GF-D8 (cell line): ENCODE results near the gene TESK2.

Source experiments
- DNase-seq: peaks from one replicate; lab custom pipeline; 2025; lab: John Stamatoyannopoulos, UW

TESK2 gene

DNA sequence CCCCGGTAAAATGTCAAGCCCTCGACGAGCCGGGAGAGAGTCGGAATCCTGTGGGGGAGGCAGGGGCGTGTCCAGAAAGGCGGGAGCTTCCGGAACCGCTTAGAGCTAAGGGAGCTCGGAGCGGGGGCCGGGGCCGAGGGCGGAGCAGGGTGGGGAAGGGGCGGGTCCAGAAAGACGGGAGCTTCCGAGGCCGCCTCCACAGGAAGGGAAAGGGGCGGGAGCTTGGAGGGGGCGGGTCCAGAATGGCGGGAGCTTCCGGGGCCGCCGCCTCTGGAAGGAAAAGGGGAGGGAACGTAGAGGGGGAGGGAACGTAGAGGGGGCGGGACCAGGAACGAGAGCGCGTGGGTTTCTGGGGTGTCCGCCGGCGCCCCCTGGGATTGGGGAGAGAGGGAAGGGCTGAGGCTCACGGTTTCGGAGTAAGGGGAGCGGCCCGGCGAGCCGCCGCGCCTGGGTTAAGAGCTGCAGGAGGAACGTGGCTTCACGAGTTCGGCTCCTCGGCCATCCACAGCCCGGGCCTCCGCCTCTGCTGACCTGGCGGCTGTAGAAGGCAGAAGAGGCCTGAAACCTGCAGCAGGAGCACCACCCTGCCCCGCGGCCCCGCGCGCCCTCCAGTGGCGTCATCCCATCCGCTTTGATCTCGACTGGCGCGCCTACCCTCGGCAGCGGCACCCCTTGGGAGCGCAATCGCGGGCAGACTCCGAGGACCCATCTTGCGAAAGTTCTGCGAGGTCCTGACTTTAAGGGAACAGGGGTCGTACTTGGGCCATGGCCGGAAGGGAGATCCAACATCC lies 187.2 kb downstream of the TESK2 start:
- DNase-seq = peak; percentile 88

DNA sequence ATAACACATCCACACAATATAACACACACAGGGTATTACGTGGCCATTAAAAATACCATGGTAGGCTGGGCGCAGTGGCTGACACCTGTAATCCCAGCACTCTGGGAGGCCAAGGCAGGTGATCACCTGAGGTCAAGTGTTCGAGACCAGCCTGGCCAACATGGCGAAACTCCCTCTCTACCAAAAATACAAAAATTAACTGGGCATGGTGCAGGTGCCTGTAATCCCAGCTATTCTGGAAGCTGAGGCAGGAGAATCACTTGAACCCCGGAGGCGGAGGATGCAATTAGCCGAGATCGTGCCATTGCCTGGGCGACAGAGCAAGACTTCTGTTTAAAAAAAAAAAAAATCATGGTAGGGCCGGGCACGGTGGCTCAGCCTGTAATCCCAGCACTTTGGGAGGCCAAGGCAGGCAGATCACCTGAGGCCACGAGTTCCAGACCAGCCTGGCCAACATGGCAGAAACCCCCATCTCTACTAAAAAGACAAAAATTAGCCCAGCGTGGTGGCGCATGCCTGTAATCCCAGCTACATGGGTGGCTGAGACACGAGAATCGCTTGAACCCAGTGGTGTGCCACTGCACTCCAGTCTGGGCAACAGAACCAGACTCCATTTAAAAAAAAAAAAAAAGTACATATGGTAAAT lies 188.3 kb downstream of the TESK2 start:
- no peak for DNase-seq

DNA sequence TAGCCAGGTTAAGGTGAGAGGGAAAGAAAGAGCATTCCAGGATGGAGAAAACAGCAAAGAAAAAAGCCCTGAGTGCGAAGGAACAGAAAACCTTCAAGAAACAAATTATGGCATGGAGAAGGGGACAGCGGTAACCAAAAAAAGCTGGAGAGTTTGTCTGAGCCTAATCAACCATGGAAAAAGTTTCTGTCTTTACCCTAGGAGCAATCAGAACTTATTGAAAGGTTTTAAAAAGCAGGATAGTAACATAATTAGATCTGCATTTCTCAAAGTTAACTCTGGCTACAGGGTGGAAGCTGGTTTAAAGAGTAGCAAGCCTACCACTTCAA lies 190.3 kb downstream of the TESK2 start:
- DNase-seq = no peak

DNA sequence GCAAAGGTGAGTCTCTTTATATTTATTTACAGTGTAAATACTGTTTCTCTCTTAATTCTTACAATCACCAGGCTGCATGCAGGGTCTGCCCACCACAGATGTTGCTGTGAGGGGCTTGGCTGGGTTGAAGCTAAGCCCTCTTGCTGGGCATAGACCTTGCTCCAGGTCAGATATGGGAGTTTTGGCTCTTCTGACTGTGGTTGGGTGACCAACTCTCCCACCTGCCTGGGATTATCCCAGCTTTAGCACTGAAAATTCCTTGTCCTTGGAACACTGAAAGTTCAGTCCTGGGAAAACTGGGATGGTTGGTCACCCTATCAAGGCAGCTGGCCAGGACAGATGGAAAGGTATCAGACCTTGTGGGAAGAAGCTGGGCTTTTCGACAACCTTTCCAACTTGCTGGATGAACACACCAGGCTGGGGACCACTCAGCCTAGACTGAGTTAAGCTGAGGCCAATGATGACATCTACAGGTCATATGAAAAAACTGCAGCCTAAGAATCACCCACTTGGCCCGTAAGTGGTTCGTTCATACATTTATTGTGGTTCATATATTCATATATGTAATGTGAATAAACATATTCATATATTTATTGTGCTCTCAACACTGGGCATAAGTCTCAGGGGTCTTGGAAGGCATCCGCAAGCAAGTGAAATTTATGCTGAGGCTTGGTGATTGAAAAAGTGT lies 190.8 kb downstream of the TESK2 start:
- peak; percentile 41 for DNase-seq

DNA sequence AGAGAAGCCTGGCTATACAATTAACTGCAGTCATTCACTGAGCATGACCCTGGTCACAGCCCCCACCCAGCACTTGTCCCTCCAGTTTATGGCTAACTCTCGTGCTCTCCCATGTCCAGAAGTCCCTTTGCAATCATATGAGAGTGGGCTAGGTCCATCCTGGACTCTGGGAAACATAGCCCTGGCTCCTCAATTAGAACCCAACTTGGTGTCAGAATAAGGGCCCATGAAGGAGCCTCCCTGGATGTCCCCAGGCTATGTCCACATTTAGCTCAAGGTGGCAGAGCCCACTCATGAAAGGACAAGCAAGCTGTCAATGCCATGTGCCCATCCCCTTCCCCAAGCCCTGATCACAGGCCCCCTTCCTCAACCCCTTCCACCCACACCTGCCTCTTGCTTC lies 191.7 kb downstream of the TESK2 start:
- DNase-seq = no peak

DNA sequence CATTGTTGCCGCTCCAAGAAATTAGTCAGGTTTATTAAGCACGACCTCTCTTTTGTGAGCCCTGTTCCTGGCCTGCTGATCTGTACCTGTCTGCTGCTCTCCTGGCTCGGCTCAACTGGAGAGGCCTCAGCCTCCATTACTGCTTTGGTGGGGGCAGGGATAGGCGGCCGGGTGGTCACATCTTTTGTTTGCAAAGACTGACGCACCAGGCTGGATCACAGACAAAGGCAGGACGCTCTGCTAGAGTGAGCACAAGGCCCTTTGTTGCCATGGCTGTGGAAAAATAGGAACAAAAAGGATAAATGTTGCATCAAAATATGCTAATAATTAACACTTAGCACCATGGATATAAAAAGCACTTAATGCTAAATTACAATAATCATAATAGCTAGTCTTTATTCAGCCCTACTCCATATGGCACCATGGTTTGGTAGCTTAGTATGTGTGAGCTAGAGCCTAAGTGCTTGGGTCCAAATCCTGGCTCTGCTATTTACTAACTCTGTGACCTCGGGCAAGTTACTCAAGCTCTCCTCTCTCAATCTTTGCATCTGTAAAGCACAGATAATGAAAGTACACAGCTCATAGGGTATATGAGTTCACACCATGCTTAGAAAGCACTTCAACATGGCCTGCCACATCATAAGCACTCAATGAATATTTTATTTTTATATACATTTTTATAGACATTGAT lies 193.2 kb downstream of the TESK2 start:
- DNase-seq = no peak
